ENCODE results near the gene ANKRD22. TPM values are rescaled to one million over a fixed set of nuclear protein-coding genes. Genes with fewer than 3 reads are reported as not detected.

The ANKRD22 gene
- total and polyA plus RNA-seq, 2 donors from 2014 or later, result 3.6 to 6.5 TPM

GRCh38 chr10:88809621-88810020 lies 42.0 kb downstream of the ANKRD22 start:
- Histone ChIP-seq H3K4me3 (ENCODE audit: low read length in 3 of 3) (no peak overlapping the region), H3K27me3 (ENCODE audit: control insufficient read depth, insufficient read depth, low read length) (no peaks in the 10 kb centered on the region), H3K9ac (ENCODE audit: low read length in 3 of 3) (no peak overlapping the region), H3K9me3 (ENCODE audit: control insufficient read depth in 2 of 3, insufficient read depth in 1 of 3, low read length in 3 of 3) (no peaks in the 10 kb centered on the region), H3K36me3 (ENCODE audit: control insufficient read depth in 2 of 3, insufficient read depth in 3 of 3, low read length in 3 of 3) (no peaks in the 10 kb centered on the region), H3K27ac (ENCODE audit: low read depth in 2 of 2, low read length in 2 of 2) (no peak overlapping the region), H3K4me1 (ENCODE audit: control insufficient read depth in 2 of 3, insufficient read depth in 2 of 3, low read depth in 1 of 3, low read length in 3 of 3) (no peaks in the 10 kb centered on the region)
- FAIRE-seq (no peak), DNase-seq (no peak)
- intact Hi-C loops (cut with DNase I), result loop anchor here (5.0 kb wide), 1 partner anchor 237 kb away; no protein-coding TSS in a partner anchor
- no peak for TF ChIP-seq CTCF (IDR thresholded peaks at IDR 0.05; ENCODE audit: borderline replicate concordance, extremely low read depth, insufficient read depth)

- no peak for FAIRE-seq
These were observed 45.7 kb downstream of the ANKRD22 start for GRCh38 chr10:88805924-88806323.

GRCh38 chr10:88805361-88805760 lies 46.3 kb downstream of the ANKRD22 start:
- FAIRE-seq (no peak), DNase-seq (no peak)
- Histone ChIP-seq H3K27ac (ENCODE audit: low read depth in 2 of 2, low read length in 2 of 2) (no peak overlapping the region), H3K27me3 (ENCODE audit: control insufficient read depth, insufficient read depth, low read length) (no peaks in the 10 kb centered on the region), H3K36me3 (ENCODE audit: control insufficient read depth in 2 of 3, insufficient read depth in 3 of 3, low read length in 3 of 3) (no peaks in the 10 kb centered on the region), H3K4me3 (ENCODE audit: low read length in 3 of 3) (no peak overlapping the region), H3K9me3 (ENCODE audit: control insufficient read depth in 2 of 3, insufficient read depth in 1 of 3, low read length in 3 of 3) (no peaks in the 10 kb centered on the region), H3K9ac (ENCODE audit: low read length in 3 of 3) (no peak overlapping the region), H3K4me1 (ENCODE audit: control insufficient read depth in 2 of 3, insufficient read depth in 2 of 3, low read depth in 1 of 3, low read length in 3 of 3) (no peaks in the 10 kb centered on the region)
- TF ChIP-seq CTCF (IDR thresholded peaks at IDR 0.05; ENCODE audit: borderline replicate concordance, extremely low read depth, insufficient read depth), result no peak
- intact Hi-C loops (cut with DNase I), result no loop called here

More at GRCh38 chr10:88805924-88806323, 45.7 kb downstream of the ANKRD22 start:
- Histone ChIP-seq H3K9me3 (ENCODE audit: control insufficient read depth in 2 of 3, insufficient read depth in 1 of 3, low read length in 3 of 3) (no peaks in the 10 kb centered on the region), H3K27ac (ENCODE audit: low read depth in 2 of 2, low read length in 2 of 2) (no peak overlapping the region), H3K36me3 (ENCODE audit: control insufficient read depth in 2 of 3, insufficient read depth in 3 of 3, low read length in 3 of 3) (no peaks in the 10 kb centered on the region), H3K27me3 (ENCODE audit: control insufficient read depth, insufficient read depth, low read length) (no peaks in the 10 kb centered on the region), H3K9ac (ENCODE audit: low read length in 3 of 3) (no peak overlapping the region), H3K4me3 (ENCODE audit: low read length in 3 of 3) (no peak overlapping the region), H3K4me1 (ENCODE audit: control insufficient read depth in 2 of 3, insufficient read depth in 2 of 3, low read depth in 1 of 3, low read length in 3 of 3) (no peaks in the 10 kb centered on the region)
- no peak for DNase-seq
- no peak for TF ChIP-seq CTCF (IDR thresholded peaks at IDR 0.05; ENCODE audit: borderline replicate concordance, extremely low read depth, insufficient read depth)
- intact Hi-C loops (cut with DNase I), result no loop called here

All from kidney (tissue), 14 donors.